Measurements from ENCODE around the gene ABHD17A. TPM values are rescaled to one million over a fixed set of nuclear protein-coding genes. Genes with fewer than 3 reads are reported as not detected.

ABHD17A gene
- total RNA-seq, 4 donors from 2014 or later: 33.8 to 142 (median 63.7) TPM

- no peak for DNase-seq
- Histone ChIP-seq H3K9me3 (no peaks in the 10 kb centered on the region), H3K27ac (peak overlapping the region; percentile 27 to 83)
Measured at GRCh38 chr19:1862424-1863327, 22.6 kb downstream of the ABHD17A start.

GRCh38 chr19:1862068-1862423 lies 23.2 kb downstream of the ABHD17A start:
- intact Hi-C loops (cut with DNase I; ENCODE audit: low total_unique reads): no loop called here
- no peaks in the 10 kb centered on the region for H3K9me3 ChIP-seq
- no peak for DNase-seq
- no peaks in the 10 kb centered on the region for H3K36me3 ChIP-seq
- peak overlapping the region; percentile 50 to 68 for H3K4me3 ChIP-seq
- TF ChIP-seq CTCF (IDR thresholded peaks at IDR 0.05) (no peak), POLR2A (IDR thresholded peaks at IDR 0.05) (no peak)
- peaks cover 0 to 30% of the 10 kb centered on the region in 2 donors for H3K4me1 ChIP-seq
- H3K27me3 ChIP-seq: no peaks in the 10 kb centered on the region
- H3K27ac ChIP-seq: peak overlapping the region; percentile 27 to 83

More at GRCh38 chr19:1862424-1863327, 22.6 kb downstream of the ABHD17A start:
- Histone ChIP-seq H3K4me3 (peak overlapping the region; percentile 50 to 68), H3K27me3 (no peaks in the 10 kb centered on the region), H3K36me3 (no peaks in the 10 kb centered on the region), H3K4me1 (peaks cover 0 to 23% of the 10 kb centered on the region in 2 donors)
- no peak for TF ChIP-seq POLR2A (IDR thresholded peaks at IDR 0.05)
- intact Hi-C loops (cut with DNase I; ENCODE audit: low total_unique reads): no loop called here

GRCh38 chr19:1861599-1862031 lies 23.7 kb downstream of the ABHD17A start:
- H3K36me3 ChIP-seq: no peaks in the 10 kb centered on the region
- intact Hi-C loops (cut with DNase I; ENCODE audit: low total_unique reads): no loop called here
- H3K9me3 ChIP-seq: no peaks in the 10 kb centered on the region
- H3K27ac ChIP-seq: peak overlapping the region; percentile 27 to 83
- TF ChIP-seq CTCF (IDR thresholded peaks at IDR 0.05) (no peak), POLR2A (IDR thresholded peaks at IDR 0.05) (no peak)
- peaks cover 0 to 34% of the 10 kb centered on the region in 2 donors for H3K4me1 ChIP-seq
- no peaks in the 10 kb centered on the region for H3K27me3 ChIP-seq
- H3K4me3 ChIP-seq: peak overlapping the region; percentile 50 to 68
- DNase-seq: no peak

- TF ChIP-seq POLR2A (IDR thresholded peaks at IDR 0.05) (no peak), CTCF (IDR thresholded peaks at IDR 0.05) (no peak)
- peak overlapping the region; percentile 7 to 27 for H3K27ac ChIP-seq
- intact Hi-C loops (cut with DNase I; ENCODE audit: low total_unique reads): no loop called here
- no peaks in the 10 kb centered on the region for H3K27me3 ChIP-seq
- DNase-seq: no peak
- no peak overlapping the region for H3K4me3 ChIP-seq
- H3K36me3 ChIP-seq: no peaks in the 10 kb centered on the region
- H3K9me3 ChIP-seq: no peaks in the 10 kb centered on the region
- peaks cover 0 to 39% of the 10 kb centered on the region in 2 donors for H3K4me1 ChIP-seq
Measured at GRCh38 chr19:1860821-1861598, 24.3 kb downstream of the ABHD17A start.

GRCh38 chr19:1860042-1860775 lies 25.1 kb downstream of the ABHD17A start:
- TF ChIP-seq POLR2A (IDR thresholded peaks at IDR 0.05) (no peak), CTCF (IDR thresholded peaks at IDR 0.05) (no peak)
- Histone ChIP-seq H3K9me3 (no peaks in the 10 kb centered on the region), H3K27ac (peak overlapping the region in 1 of 2 donors; percentile 13), H3K4me1 (peaks cover 0 to 42% of the 10 kb centered on the region in 2 donors), H3K36me3 (no peaks in the 10 kb centered on the region), H3K27me3 (no peaks in the 10 kb centered on the region), H3K4me3 (no peak overlapping the region)
- DNase-seq: peak; percentile 72 to 74
- intact Hi-C loops (cut with DNase I; ENCODE audit: low total_unique reads): no loop called here

Data from uterus (tissue), 4 donors.